Measurements from ENCODE around the gene ABCC4. TPM values are rescaled to one million over a fixed set of nuclear protein-coding genes. Genes with fewer than 3 reads are reported as not detected.

The ABCC4 gene
- total and polyA plus RNA-seq, 2 donors from 2014 or later: 11.3 to 52.4 TPM

- no peak overlapping the region for H3K27ac ChIP-seq (ENCODE audit: low read depth in 2 of 2, low read length in 2 of 2)
- H3K4me1 ChIP-seq (ENCODE audit: control insufficient read depth in 2 of 3, insufficient read depth in 2 of 3, low read depth in 1 of 3, low read length in 3 of 3): no peaks in the 10 kb centered on the region
- TF ChIP-seq CTCF (IDR thresholded peaks at IDR 0.05; ENCODE audit: borderline replicate concordance, extremely low read depth, insufficient read depth): no peak
- intact Hi-C loops (cut with DNase I): no loop called here
- H3K36me3 ChIP-seq (ENCODE audit: control insufficient read depth in 2 of 3, insufficient read depth in 3 of 3, low read length in 3 of 3): no peaks in the 10 kb centered on the region
- no peak overlapping the region for H3K9ac ChIP-seq (ENCODE audit: low read length in 3 of 3)
- FAIRE-seq (no peak), DNase-seq (no peak)
- H3K9me3 ChIP-seq (ENCODE audit: control insufficient read depth in 2 of 3, insufficient read depth in 1 of 3, low read length in 3 of 3): no peaks in the 10 kb centered on the region
- H3K27me3 ChIP-seq (ENCODE audit: control insufficient read depth, insufficient read depth, low read length): no peaks in the 10 kb centered on the region
- H3K4me3 ChIP-seq (ENCODE audit: low read length in 3 of 3): no peak overlapping the region
Measured at GRCh38 chr13:94993616-94994015, 307.6 kb downstream of the ABCC4 start.

GRCh38 chr13:94992036-94992960 is 309.0 kb downstream of the ABCC4 start:
- no peaks in the 10 kb centered on the region for H3K4me1 ChIP-seq (ENCODE audit: control insufficient read depth in 2 of 3, insufficient read depth in 2 of 3, low read depth in 1 of 3, low read length in 3 of 3)
- H3K9ac ChIP-seq (ENCODE audit: low read length in 3 of 3): no peak overlapping the region
- DNase-seq (no peak), FAIRE-seq (no peak)
- TF ChIP-seq CTCF (IDR thresholded peaks at IDR 0.05; ENCODE audit: borderline replicate concordance, extremely low read depth, insufficient read depth): no peak
- no peaks in the 10 kb centered on the region for H3K36me3 ChIP-seq (ENCODE audit: control insufficient read depth in 2 of 3, insufficient read depth in 3 of 3, low read length in 3 of 3)
- H3K4me3 ChIP-seq (ENCODE audit: low read length in 3 of 3): no peak overlapping the region
- intact Hi-C loops (cut with DNase I): no loop called here
- no peaks in the 10 kb centered on the region for H3K27me3 ChIP-seq (ENCODE audit: control insufficient read depth, insufficient read depth, low read length)
- no peak overlapping the region for H3K27ac ChIP-seq (ENCODE audit: low read depth in 2 of 2, low read length in 2 of 2)
- no peaks in the 10 kb centered on the region for H3K9me3 ChIP-seq (ENCODE audit: control insufficient read depth in 2 of 3, insufficient read depth in 1 of 3, low read length in 3 of 3)

- FAIRE-seq (no peak), DNase-seq (no peak)
- Histone ChIP-seq H3K9ac (ENCODE audit: low read length in 3 of 3) (no peak overlapping the region), H3K4me3 (ENCODE audit: low read length in 3 of 3) (no peak overlapping the region), H3K36me3 (ENCODE audit: control insufficient read depth in 2 of 3, insufficient read depth in 3 of 3, low read length in 3 of 3) (no peaks in the 10 kb centered on the region), H3K4me1 (ENCODE audit: control insufficient read depth in 2 of 3, insufficient read depth in 2 of 3, low read depth in 1 of 3, low read length in 3 of 3) (no peaks in the 10 kb centered on the region), H3K9me3 (ENCODE audit: control insufficient read depth in 2 of 3, insufficient read depth in 1 of 3, low read length in 3 of 3) (no peaks in the 10 kb centered on the region), H3K27me3 (ENCODE audit: control insufficient read depth, insufficient read depth, low read length) (no peaks in the 10 kb centered on the region), H3K27ac (ENCODE audit: low read depth in 2 of 2, low read length in 2 of 2) (no peak overlapping the region)
- TF ChIP-seq CTCF (IDR thresholded peaks at IDR 0.05; ENCODE audit: borderline replicate concordance, extremely low read depth, insufficient read depth): no peak
- intact Hi-C loops (cut with DNase I): no loop called here
Measured at GRCh38 chr13:94988654-94989053, 312.6 kb downstream of the ABCC4 start.

Data from kidney (tissue), 14 donors.